COLO668 (cell line): ENCODE results near the gene TNRC18.

Experiments
- DNase-seq: peaks from one replicate; lab custom pipeline; 2025; ENCODE audit not compliant: unreplicated experiment; lab: John Stamatoyannopoulos, UW

Gene TNRC18

GRCh38 chr7:5404421-5404826 is 19.2 kb downstream of the TNRC18 start:
- no peak for DNase-seq

DNA sequence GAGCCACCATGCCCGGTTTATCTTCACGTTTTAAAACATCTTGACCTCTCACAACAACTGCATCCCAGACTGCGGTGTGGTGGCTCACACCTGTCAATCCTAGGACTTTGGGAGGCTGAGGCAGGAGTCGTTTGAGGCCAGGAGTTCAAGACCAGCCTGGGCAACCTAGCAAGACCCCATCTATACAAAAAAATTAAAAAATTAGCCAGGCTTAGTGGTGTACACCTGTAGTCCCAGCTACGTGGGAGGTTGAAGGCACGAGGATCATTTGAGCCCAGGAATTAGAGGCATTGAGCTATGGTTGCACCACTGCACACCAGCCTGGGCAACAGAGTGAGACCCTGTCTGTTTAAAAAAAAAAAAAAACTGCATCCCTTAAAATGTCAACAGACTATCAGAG is 20.2 kb downstream of the TNRC18 start:
- DNase-seq, result no peak

DNA sequence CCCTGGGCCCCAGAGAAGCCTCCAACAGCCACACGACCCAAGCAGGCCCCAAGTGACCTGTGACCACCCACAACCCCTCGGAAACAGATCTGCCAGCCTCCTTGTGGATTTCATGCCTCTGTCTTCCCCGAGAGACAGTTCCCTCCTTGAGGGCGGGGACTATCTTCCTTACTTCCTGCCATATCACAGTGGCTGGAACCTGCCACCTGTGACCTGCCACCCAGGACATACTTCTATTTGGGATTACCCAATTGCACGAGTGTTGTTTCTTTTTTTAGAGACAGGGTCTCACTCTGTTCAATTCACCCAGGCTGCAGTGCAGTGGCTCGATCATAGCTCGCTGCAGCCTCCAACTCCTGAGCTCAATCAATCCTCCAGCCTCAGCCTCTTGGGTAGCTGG is 25.9 kb downstream of the TNRC18 start:
- DNase-seq, result no peak

GRCh38 chr7:5396999-5397663 is 26.5 kb downstream of the TNRC18 start:
- DNase-seq, result peak; percentile 96

GRCh38 chr7:5396542-5396941 is 27.1 kb downstream of the TNRC18 start:
- peak; percentile 83 for DNase-seq

DNA sequence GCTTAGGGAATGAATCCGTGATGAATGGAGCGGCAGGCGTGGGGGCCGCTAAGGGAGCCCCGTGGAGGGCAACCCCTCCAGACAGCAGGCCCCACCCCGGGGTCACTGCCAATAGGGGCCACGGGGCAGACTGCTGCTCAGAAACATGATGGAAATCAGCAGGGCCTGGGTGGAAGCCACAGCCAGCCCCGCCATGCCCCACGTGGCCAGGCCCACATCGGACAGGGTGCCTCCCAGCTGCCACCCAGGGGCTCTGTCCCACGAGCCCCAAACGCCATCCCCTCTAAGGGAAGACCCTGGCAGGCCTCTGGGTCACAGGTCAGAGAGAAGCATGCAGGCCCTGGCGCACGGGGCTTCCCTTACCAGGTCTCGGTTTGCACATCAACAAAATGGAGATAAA is 28.4 kb downstream of the TNRC18 start:
- no peak for DNase-seq

GRCh38 chr7:5394264-5395105 is 29.1 kb downstream of the TNRC18 start:
- DNase-seq, result no peak

DNA sequence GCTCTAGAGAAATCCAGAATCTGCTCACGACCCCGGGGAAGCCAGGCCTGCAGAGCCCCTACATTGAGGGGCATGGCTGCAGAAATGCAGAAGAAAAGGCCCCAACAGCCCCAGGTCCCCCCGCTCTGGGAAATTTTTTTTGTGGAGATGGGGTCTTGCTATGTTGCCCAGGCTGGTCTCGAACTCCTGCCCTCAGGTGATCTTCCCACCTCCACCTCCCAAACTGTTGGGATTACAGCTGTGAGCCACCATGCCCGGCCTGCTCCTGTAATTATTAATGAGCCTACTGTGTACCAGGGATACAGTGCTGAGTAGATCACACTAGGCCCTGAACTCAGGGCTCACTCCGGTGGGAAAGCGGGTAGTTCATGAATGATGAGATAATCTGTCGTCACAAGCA is 29.9 kb downstream of the TNRC18 start:
- no peak for DNase-seq

- no peak for DNase-seq
Measured at GRCh38 chr7:5393328-5393727, 30.3 kb downstream of the TNRC18 start.

DNA sequence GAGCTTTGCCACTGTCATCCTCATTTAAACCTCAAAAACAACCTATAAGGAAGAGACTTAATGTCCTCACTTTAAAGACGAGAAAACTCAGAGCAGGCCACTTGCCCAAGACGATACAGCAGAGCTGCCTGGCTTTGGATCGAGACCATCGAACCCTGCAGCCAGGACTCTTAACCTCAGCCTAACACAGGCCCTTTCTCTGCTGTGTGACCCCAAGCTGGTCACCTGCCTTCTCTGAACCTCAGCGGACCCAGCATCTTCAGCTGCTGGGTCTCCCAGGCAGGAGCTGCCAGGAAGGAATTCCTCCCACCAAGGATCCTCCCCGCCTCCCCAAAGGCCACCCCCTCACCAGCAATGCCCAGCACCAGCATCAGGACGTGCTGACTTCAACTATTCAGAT is 32.7 kb downstream of the TNRC18 start:
- no peak for DNase-seq

DNA sequence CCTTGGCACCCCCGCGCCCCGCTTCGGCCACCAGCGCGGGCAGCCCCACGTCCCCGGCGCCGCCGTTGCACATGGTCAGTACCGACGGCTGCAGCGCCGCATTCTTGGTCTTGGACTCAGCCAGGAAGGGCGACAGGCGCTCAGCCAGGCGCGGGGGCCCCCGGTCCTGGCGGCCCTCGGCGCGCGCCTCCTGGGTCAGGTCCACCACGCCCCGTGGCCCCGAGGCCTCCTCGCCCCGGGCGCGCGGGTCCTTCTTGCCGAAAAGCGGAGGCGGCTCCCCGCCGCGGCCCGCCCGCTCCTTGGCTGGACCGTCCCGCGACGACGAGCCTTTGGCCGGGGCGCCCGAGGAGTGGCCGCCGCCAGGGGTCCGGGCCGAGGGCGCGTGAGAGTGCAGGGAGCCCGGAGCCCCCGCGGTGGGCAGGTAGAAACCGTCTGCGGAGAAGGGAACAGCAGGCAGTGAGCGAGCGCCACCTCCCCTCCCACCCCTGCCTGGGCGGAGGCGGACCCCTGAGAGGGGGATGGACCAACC is 34.7 kb downstream of the TNRC18 start:
- DNase-seq, result no peak

GRCh38 chr7:5388273-5388901 is 35.2 kb downstream of the TNRC18 start:
- no peak for DNase-seq

GRCh38 chr7:5387711-5388245 is 35.9 kb downstream of the TNRC18 start:
- DNase-seq, result no peak

- no peak for DNase-seq
Measured at GRCh38 chr7:5384618-5385017, 39.0 kb downstream of the TNRC18 start.

- DNase-seq, result no peak
Measured at GRCh38 chr7:5383314-5384098, 40.1 kb downstream of the TNRC18 start.

- DNase-seq, result no peak
Measured at GRCh38 chr7:5382281-5382892, 41.2 kb downstream of the TNRC18 start.

DNA sequence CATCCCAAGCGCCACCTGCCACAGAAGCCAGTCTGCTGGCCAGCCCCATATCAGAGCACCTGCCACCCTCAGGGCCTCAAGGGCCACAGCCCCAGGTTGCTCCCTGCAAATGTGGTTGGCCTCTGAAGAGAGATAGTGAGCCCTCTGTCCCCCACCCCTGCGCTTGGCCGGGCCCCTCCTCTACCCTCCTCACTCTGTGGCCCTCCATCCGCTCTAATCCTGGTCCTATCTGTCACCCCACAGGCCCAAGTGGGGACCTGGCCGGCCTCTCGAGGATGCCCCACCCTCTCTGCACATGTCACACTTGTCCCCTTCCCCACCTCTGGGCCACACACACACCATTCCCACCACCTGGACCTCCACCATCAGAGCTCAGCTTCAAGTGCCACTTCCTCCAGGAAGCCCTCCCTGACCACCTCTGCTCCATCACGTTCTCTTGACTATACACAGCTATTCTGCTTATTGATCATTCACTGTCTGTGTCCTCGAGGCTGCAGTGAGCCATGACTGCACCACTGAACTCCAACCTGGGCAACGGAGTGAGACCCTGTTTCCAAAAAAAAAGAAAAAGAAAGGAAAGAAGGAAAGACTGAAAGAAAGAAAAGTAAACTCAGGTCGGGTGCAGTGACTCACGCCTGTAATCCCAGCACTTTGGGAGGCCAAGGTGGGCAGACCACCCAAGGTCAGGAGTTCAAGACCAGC is 42.4 kb downstream of the TNRC18 start:
- DNase-seq, result no peak

GRCh38 chr7:5380350-5381070 is 43.1 kb downstream of the TNRC18 start:
- no peak for DNase-seq

- no peak for DNase-seq
Measured at GRCh38 chr7:5379546-5379945, 44.1 kb downstream of the TNRC18 start.
